MM.1S (cell line): Measurements from ENCODE around the gene TTC38.

Experiments
- DNase-seq: peaks from one replicate; pipeline ENCODE4 v3.0.0-alpha.2; 2015
- H2AFZ ChIP-seq: fragments of 300-600 bp; sonication (generic); 2 replicates; pipeline ENCODE4 v1.6.0; 2016; ENCODE audit warnings: antibody characterized with exemption, low read length
- H3F3A ChIP-seq: fragments of 300-600 bp; sonication (generic); 2 replicates; pipeline ENCODE4 v1.6.1; 2016; ENCODE audit warnings: mild to moderate bottlenecking, antibody characterized with exemption, low read length, moderate library complexity, mixed read lengths; ENCODE audit not compliant: insufficient read depth
- H3K27ac ChIP-seq: fragments of 300-600 bp; sonication (generic); 2 replicates; pipeline ENCODE4 v1.5.1; 2016; ENCODE audit warnings: mild to moderate bottlenecking, low read length
- H3K27me3 ChIP-seq: fragments of 300-600 bp; sonication (generic); replicated peaks from 2 replicates; pipeline ENCODE4 v1.6.0; 2016; ENCODE audit warnings: low read length; ENCODE audit not compliant: insufficient read depth
- H3K36me3 ChIP-seq: fragments of 300-600 bp; sonication (generic); replicated peaks from 2 replicates; pipeline ENCODE4 v1.6.1; 2016; ENCODE audit warnings: mild to moderate bottlenecking, low read length, mixed read lengths; ENCODE audit not compliant: insufficient read depth
- H3K4me1 ChIP-seq: fragments of 300-600 bp; sonication (generic); 2 replicates; pipeline ENCODE4 v1.6.1; 2016; ENCODE audit warnings: low read length, mixed read lengths
- H3K4me2 ChIP-seq: fragments of 300-600 bp; sonication (generic); 2 replicates; pipeline ENCODE4 v1.6.0; 2016; ENCODE audit warnings: low read depth, low read length
- H3K4me3 ChIP-seq: fragments of 300-600 bp; sonication (generic); 2 replicates; pipeline ENCODE4 v1.5.1; 2016; ENCODE audit warnings: low read length, mixed read lengths
- H3K79me2 ChIP-seq: fragments of 300-600 bp; sonication (generic); 2 replicates; pipeline ENCODE4 v1.6.1; 2016; ENCODE audit warnings: mixed run types, low read length, mixed read lengths
- H3K9ac ChIP-seq: fragments of 300-600 bp; sonication (generic); 2 replicates; pipeline ENCODE4 v1.6.1; 2016; ENCODE audit warnings: low read length, mixed read lengths
- H3K9me2 ChIP-seq: fragments of 300-600 bp; sonication (generic); replicated peaks from 2 replicates; pipeline ENCODE4 v1.6.1; 2016; ENCODE audit warnings: mild to moderate bottlenecking, low read length, mixed read lengths; ENCODE audit not compliant: insufficient read depth
- H3K9me3 ChIP-seq: fragments of 300-600 bp; sonication (generic); replicated peaks from 2 replicates; pipeline ENCODE4 v1.6.1; 2016; ENCODE audit warnings: mild to moderate bottlenecking, low read length, mixed read lengths; ENCODE audit not compliant: insufficient read depth
- H4K20me1 ChIP-seq: fragments of 300-600 bp; sonication (generic); 2 replicates; pipeline ENCODE4 v1.6.1; 2016; ENCODE audit warnings: mild to moderate bottlenecking, low read length, moderate library complexity, mixed read lengths; ENCODE audit not compliant: insufficient read depth
- CTCF ChIP-seq: fragments of 300-600 bp; sonication (generic); IDR thresholded peaks from 2 replicates; pipeline ENCODE4 v1.5.1; 2016; ENCODE audit warnings: antibody characterized with exemption, low read length, mixed read lengths
- EZH2 ChIP-seq: fragments of 300-600 bp; sonication (generic); optimal IDR thresholded peaks from 2 replicates; pipeline ENCODE3; 2017; ENCODE audit warnings: low read depth, mild to moderate bottlenecking, antibody characterized with exemption, low read length, mixed read lengths
- EZH2phosphoT487 ChIP-seq: fragments of 300-600 bp; sonication (generic); IDR thresholded peaks from 2 replicates; pipeline ENCODE4 v1.6.1; 2018; ENCODE audit warnings: antibody characterized with exemption, low read length

TTC38 gene

GRCh38 chr22:46278656-46279645 lies 11.1 kb downstream of the TTC38 start:
- Histone ChIP-seq H3K4me2 (no peak overlapping the region), H3K9me3 (no peaks in the 10 kb centered on the region), H2AFZ (no peak overlapping the region), H3K9ac (no peak overlapping the region), H3K4me3 (no peak overlapping the region), H3K79me2 (no peaks in the 10 kb centered on the region), H3F3A (no peaks in the 10 kb centered on the region), H4K20me1 (no peaks in the 10 kb centered on the region), H3K27me3 (no peaks in the 10 kb centered on the region), H3K27ac (no peak overlapping the region), H3K4me1 (no peaks in the 10 kb centered on the region), H3K9me2 (no peaks in the 10 kb centered on the region), H3K36me3 (no peaks in the 10 kb centered on the region; the same call in 1 of the 2 replicates)
- TF ChIP-seq CTCF (no peak), EZH2phosphoT487 (no peak), EZH2 (no peak)
- no peak for DNase-seq

- no peak overlapping the region for H3K9ac ChIP-seq
- H3K27me3 ChIP-seq = no peaks in the 10 kb centered on the region
- H3F3A ChIP-seq = no peaks in the 10 kb centered on the region
- no peaks in the 10 kb centered on the region for H3K9me2 ChIP-seq
- no peaks in the 10 kb centered on the region for H3K79me2 ChIP-seq
- H3K4me1 ChIP-seq = no peaks in the 10 kb centered on the region
- no peak overlapping the region for H3K4me3 ChIP-seq
- H3K9me3 ChIP-seq = no peaks in the 10 kb centered on the region
- DNase-seq = no peak
- no peak overlapping the region for H2AFZ ChIP-seq
- no peaks in the 10 kb centered on the region for H4K20me1 ChIP-seq
- no peaks in the 10 kb centered on the region; the same call in 1 of the 2 replicates for H3K36me3 ChIP-seq
- no peak overlapping the region for H3K27ac ChIP-seq
- TF ChIP-seq EZH2 (no peak), EZH2phosphoT487 (no peak), CTCF (no peak)
- no peak overlapping the region for H3K4me2 ChIP-seq
Observed at GRCh38 chr22:46280063-46280817, 12.4 kb downstream of the TTC38 start.

- Histone ChIP-seq H3K9me3 (no peaks in the 10 kb centered on the region), H3F3A (no peaks in the 10 kb centered on the region), H3K36me3 (no peaks in the 10 kb centered on the region; the same call in 1 of the 2 replicates), H3K79me2 (no peaks in the 10 kb centered on the region), H3K27ac (no peak overlapping the region), H3K4me2 (no peak overlapping the region), H3K9me2 (no peaks in the 10 kb centered on the region), H3K27me3 (no peaks in the 10 kb centered on the region), H3K4me1 (no peaks in the 10 kb centered on the region), H2AFZ (no peak overlapping the region), H3K9ac (no peak overlapping the region), H3K4me3 (no peak overlapping the region), H4K20me1 (no peaks in the 10 kb centered on the region)
- TF ChIP-seq EZH2 (no peak), EZH2phosphoT487 (no peak), CTCF (no peak)
- DNase-seq = no peak
Observed at GRCh38 chr22:46280999-46281623, 13.3 kb downstream of the TTC38 start.
